GM19395 (cell line): ENCODE results near the gene ORM1.

Source experiments
- ATAC-seq: cut with Tn5 transposase; IDR thresholded peaks from one replicate; pipeline ENCODE4 v1.9.1; 2021; ENCODE audit warnings: mild to moderate bottlenecking, moderate library complexity; ENCODE audit not compliant: unreplicated experiment

Gene ORM1

GRCh38 chr9:114375386-114376175, 52.7 kb downstream of the ORM1 start:
- no peak for ATAC-seq
